Renal cortex interstitium (tissue), 15 donors: ENCODE results near the gene PEX26. TPM values are rescaled to one million over a fixed set of nuclear protein-coding genes. Genes with fewer than 3 reads are reported as not detected.
A peak's percentile ranks its signal among the peaks of the same experiment; 100 is the strongest.
"Not testable (repeated sequence)": the region's sequence is repeated elsewhere in the genome, so short reads cannot be mapped to it uniquely, and the experiment has no call there.

Source experiments
- DNase-seq, 11 donors: peaks; one replicate each; pipeline ENCODE4 v3.0.0-alpha.2; 2013; ENCODE audit warnings: low read depth in 9 of 11, low spot score in 4 of 11; ENCODE audit errors: extremely low read depth in 1 of 11
- long read RNA-seq, 16 experiments: transcript quantifications; one replicate each; lab custom pipeline, GENCODE V29; 2026
- polyA plus RNA-seq, 3 donors: library from polyadenylated mRNA; unstranded; fragments of 120-200 nt; gene quantifications; one replicate each; pipeline ENCODE4 v1.2.1, GENCODE V29; 2013; ENCODE audit not compliant: insufficient read length in 3 of 3

PEX26 gene
- 10 to 100 TPM; 30.5 to 35.6 (median 34.0) TPM for polyA plus RNA-seq
- long read RNA-seq, donor 1, partial matches to known transcripts = 13 of 13 reads
- long read RNA-seq, donor 1, other reads (novel, unspliced or antisense) = 0 of 13 reads
- long read RNA-seq, donor 2, partial matches to known transcripts = 6 of 8 reads
- long read RNA-seq, donor 2, other reads (novel, unspliced or antisense) = 0 of 8 reads
- long read RNA-seq, donor 3, partial matches to known transcripts = 13 of 16 reads
- long read RNA-seq, donor 3, other reads (novel, unspliced or antisense) = 0 of 16 reads
- long read RNA-seq, donor 4, partial matches to known transcripts = 0 of 3 reads
- long read RNA-seq, donor 4, other reads (novel, unspliced or antisense) = 0 of 3 reads
- long read RNA-seq, donor 5, full-length matches to known transcripts = 4 of 20 reads
- long read RNA-seq, donor 5, partial matches to known transcripts = 16 of 20 reads
- long read RNA-seq, donor 5, other reads (novel, unspliced or antisense) = 0 of 20 reads
- long read RNA-seq, donor 6, full-length matches to known transcripts = 5 of 56 reads
- long read RNA-seq, donor 6, partial matches to known transcripts = 51 of 56 reads
- long read RNA-seq, donor 6, other reads (novel, unspliced or antisense) = 0 of 56 reads
- long read RNA-seq, donor 7, partial matches to known transcripts = 0 of 2 reads
- long read RNA-seq, donor 7, other reads (novel, unspliced or antisense) = 0 of 2 reads
- long read RNA-seq, donor 8, partial matches to known transcripts = 14 of 17 reads
- long read RNA-seq, donor 8, other reads (novel, unspliced or antisense) = 0 of 17 reads
- long read RNA-seq, donor 9, full-length matches to known transcripts = 4 of 4 reads
- long read RNA-seq, donor 9, partial matches to known transcripts = 0 of 4 reads
- long read RNA-seq, donor 9, other reads (novel, unspliced or antisense) = 0 of 4 reads
- long read RNA-seq, donor 10, full-length matches to known transcripts = 3 of 3 reads
- long read RNA-seq, donor 10, partial matches to known transcripts = 0 of 3 reads
- long read RNA-seq, donor 10, other reads (novel, unspliced or antisense) = 0 of 3 reads
- long read RNA-seq, donor 11, full-length matches to known transcripts = 1 of 1 reads
- long read RNA-seq, donor 11, partial matches to known transcripts = 0 of 1 reads
- long read RNA-seq, donor 11, other reads (novel, unspliced or antisense) = 0 of 1 reads
- long read RNA-seq, donor 12, partial matches to known transcripts = 5 of 5 reads
- long read RNA-seq, donor 12, other reads (novel, unspliced or antisense) = 0 of 5 reads
- long read RNA-seq, donor 13, partial matches to known transcripts = 15 of 19 reads
- long read RNA-seq, donor 13, other reads (novel, unspliced or antisense) = 0 of 19 reads
- long read RNA-seq, donor 14, full-length matches to known transcripts = 3 of 35 reads
- long read RNA-seq, donor 14, partial matches to known transcripts = 32 of 35 reads
- long read RNA-seq, donor 14, other reads (novel, unspliced or antisense) = 0 of 35 reads
- long read RNA-seq, donor 15 = 0 reads
- long read RNA-seq, donor 16, full-length matches to known transcripts = 5 of 36 reads
- long read RNA-seq, donor 16, partial matches to known transcripts = 31 of 36 reads
- long read RNA-seq, donor 16, other reads (novel, unspliced or antisense) = 0 of 36 reads

- peak; percentile 78 to 94 (median 89) for DNase-seq
Measured at GRCh38 chr22:18077639-18078328, at the start of gene PEX26. TSS of gene PEX26 (plus strand) at chr22:18077990. CDS start at chr22:18078377, 387 bp downstream.

GRCh38 chr22:18028817-18029527 is 48.8 kb upstream of the PEX26 start:
- no peak for DNase-seq

GRCh38 chr22:18029686-18030267 is 48.0 kb upstream of the PEX26 start:
- no peak for DNase-seq

GRCh38 chr22:18031695-18032454 is 45.9 kb upstream of the PEX26 start:
- DNase-seq = no peak

GRCh38 chr22:18032455-18033101 is 45.2 kb upstream of the PEX26 start:
- no peak for DNase-seq

GRCh38 chr22:18033204-18033998 is 44.4 kb upstream of the PEX26 start:
- DNase-seq = no peak

- DNase-seq = no peak
Measured at GRCh38 chr22:18034076-18034475, 43.7 kb upstream of the PEX26 start.

GRCh38 chr22:18035751-18036150 is 42.0 kb upstream of the PEX26 start:
- DNase-seq = peak in 1 of 11 donors; percentile 22

- DNase-seq = not testable (repeated sequence)
Measured at GRCh38 chr22:18040898-18041297, 36.9 kb upstream of the PEX26 start.

GRCh38 chr22:18042685-18043084 is 35.1 kb upstream of the PEX26 start:
- no peak for DNase-seq

- no peak for DNase-seq
Measured at GRCh38 chr22:18044548-18045271, 33.1 kb upstream of the PEX26 start.

GRCh38 chr22:18045794-18046193 is 32.0 kb upstream of the PEX26 start:
- DNase-seq = no peak

GRCh38 chr22:18048041-18048440 is 29.7 kb upstream of the PEX26 start:
- DNase-seq = no peak

GRCh38 chr22:18048441-18048898 is 29.3 kb upstream of the PEX26 start:
- DNase-seq = no peak
